Neural cell (in vitro differentiated cells): ENCODE data around the gene FLAD1. TPM values are rescaled to one million over a fixed set of nuclear protein-coding genes. Genes with fewer than 3 reads are reported as not detected.

ENCODE experiments used
- H2AFZ ChIP-seq: fragments of 200-600, 300-800 bp; sonication (generic), shearing (Covaris generic); 2 replicates; pipeline ENCODE4 v1.6.0; 2014; ENCODE audit warnings: low read depth, mild to moderate bottlenecking, antibody characterized with exemption, low read length, moderate library complexity
- H3F3A ChIP-seq: fragments of 200-600 bp; shearing (Covaris generic); 2 replicates; pipeline ENCODE4 v1.6.1; 2016; ENCODE audit warnings: mild to moderate bottlenecking, moderate library complexity, mixed read lengths, antibody characterized with exemption, low read length; ENCODE audit not compliant: insufficient read depth, poor library complexity, severe bottlenecking
- H3K27ac ChIP-seq: fragments of 200-600, 300-800 bp; sonication (generic), shearing (Covaris generic); 2 replicates; pipeline ENCODE4 v1.5.1; 2014; ENCODE audit warnings: mild to moderate bottlenecking, low read length, moderate library complexity
- H3K27me3 ChIP-seq: fragments of 300-800, 200-600 bp; sonication (generic), shearing (Covaris generic); 2 replicates; pipeline ENCODE4 v1.6.0; 2014; ENCODE audit warnings: mild to moderate bottlenecking, low read depth, low read length, moderate library complexity; ENCODE audit not compliant: insufficient read depth
- H3K36me3 ChIP-seq: fragments of 300-800, 200-600 bp; sonication (generic), shearing (Covaris generic); 2 replicates; pipeline ENCODE4 v1.5.1; 2014; ENCODE audit warnings: mild to moderate bottlenecking, antibody characterized with exemption, low read length, moderate library complexity; ENCODE audit not compliant: insufficient read depth
- H3K4me2 ChIP-seq: fragments of 300-800, 200-600 bp; sonication (generic), shearing (Covaris generic); 2 replicates; pipeline ENCODE4 v1.6.0; 2014; ENCODE audit warnings: mild to moderate bottlenecking, low read length
- H3K4me3 ChIP-seq: fragments of 300-800, 200-600 bp; sonication (generic), shearing (Covaris generic); 2 replicates; pipeline ENCODE4 v1.5.1; 2014; ENCODE audit warnings: mild to moderate bottlenecking, low read length, moderate library complexity
- H3K79me2 ChIP-seq: fragments of 200-600 bp; shearing (Covaris generic); replicated peaks from 2 replicates; pipeline ENCODE4 v1.6.0; 2014; ENCODE audit warnings: mild to moderate bottlenecking, low read length, moderate library complexity; ENCODE audit not compliant: insufficient read depth
- H3K9ac ChIP-seq: fragments of 300-800, 200-600 bp; sonication (generic), shearing (Covaris generic); 2 replicates; pipeline ENCODE4 v1.6.1; 2016; ENCODE audit warnings: mild to moderate bottlenecking, low read length, mixed read lengths
- H3K9me2 ChIP-seq: fragments of 200-600 bp; shearing (Covaris generic); 2 replicates; pipeline ENCODE4 v1.6.1; 2016; ENCODE audit warnings: mild to moderate bottlenecking, low read length, mixed read lengths; ENCODE audit not compliant: insufficient read depth
- H3K9me3 ChIP-seq: fragments of 200-600, 300-800 bp; sonication (generic), shearing (Covaris generic); 2 replicates; pipeline ENCODE4 v1.6.1; 2016; ENCODE audit warnings: mild to moderate bottlenecking, mixed run types, low read length, moderate library complexity, mixed read lengths
- H4K20me1 ChIP-seq: fragments of 200-600 bp; shearing (Covaris generic); 2 replicates; pipeline ENCODE4 v1.6.1; 2016; ENCODE audit warnings: mild to moderate bottlenecking, mixed run types; ENCODE audit not compliant: insufficient read depth
- EP300 ChIP-seq: fragments of 450-650 bp; conservative IDR thresholded peaks from 2 replicates; pipeline ENCODE4 v1.6.1; 2014; ENCODE audit warnings: antibody characterized with exemption, mild to moderate bottlenecking, moderate library complexity; ENCODE audit not compliant: poor library complexity, severe bottlenecking
- EZH2 ChIP-seq: fragments of 200-600, 300-800 bp; shearing (Covaris generic), sonication (generic); IDR thresholded peaks from 2 replicates; pipeline ENCODE4 v1.6.1; 2014; ENCODE audit warnings: antibody characterized with exemption, low read length, borderline replicate concordance, mild to moderate bottlenecking; ENCODE audit not compliant: insufficient read depth, poor library complexity, severe bottlenecking
- MXI1 ChIP-seq: fragments of 450-650 bp; conservative IDR thresholded peaks from 2 replicates; pipeline ENCODE4 v1.6.1; 2014; ENCODE audit warnings: antibody characterized with exemption, mild to moderate bottlenecking; ENCODE audit not compliant: poor library complexity, severe bottlenecking
- POLR2AphosphoS5 ChIP-seq: IDR thresholded peaks from 2 replicates; pipeline ENCODE4 v1.6.1; 2012
- RAD21 ChIP-seq: fragments of 450-650 bp; conservative IDR thresholded peaks from 2 replicates; pipeline ENCODE4 v1.6.1; 2014; ENCODE audit warnings: antibody characterized with exemption, mild to moderate bottlenecking, moderate library complexity
- SMC3 ChIP-seq: fragments of 450-650 bp; conservative IDR thresholded peaks from 2 replicates; pipeline ENCODE4 v1.6.1; 2014; ENCODE audit warnings: antibody characterized with exemption, mild to moderate bottlenecking, moderate library complexity; ENCODE audit not compliant: poor library complexity
- TAF1 ChIP-seq: IDR thresholded peaks from 2 replicates; pipeline ENCODE4 v1.6.1; 2012; ENCODE audit warnings: low read depth
- polyA plus RNA-seq: library from polyadenylated mRNA; depleted of rRNA; stranded (reverse); fragments of >200 nt; gene quantifications from 2 replicates; pipeline ENCODE4 v1.2.3, GENCODE V29; 2014
- TF ChIP-seq, protein P1 (sequence below): IDR thresholded peaks from 2 replicates; pipeline ENCODE4 v1.6.1; 2012; ENCODE audit warnings: borderline replicate concordance
- TF ChIP-seq, protein P2 (sequence below): fragments of 450-650 bp; IDR thresholded peaks from 2 replicates; pipeline ENCODE4 v1.5.1; 2014; ENCODE audit warnings: antibody characterized with exemption, mild to moderate bottlenecking, moderate library complexity; ENCODE audit not compliant: poor library complexity, severe bottlenecking

Gene FLAD1
- polyA plus RNA-seq, 1 donor from 2014 or later: 68.6 TPM

DNA sequence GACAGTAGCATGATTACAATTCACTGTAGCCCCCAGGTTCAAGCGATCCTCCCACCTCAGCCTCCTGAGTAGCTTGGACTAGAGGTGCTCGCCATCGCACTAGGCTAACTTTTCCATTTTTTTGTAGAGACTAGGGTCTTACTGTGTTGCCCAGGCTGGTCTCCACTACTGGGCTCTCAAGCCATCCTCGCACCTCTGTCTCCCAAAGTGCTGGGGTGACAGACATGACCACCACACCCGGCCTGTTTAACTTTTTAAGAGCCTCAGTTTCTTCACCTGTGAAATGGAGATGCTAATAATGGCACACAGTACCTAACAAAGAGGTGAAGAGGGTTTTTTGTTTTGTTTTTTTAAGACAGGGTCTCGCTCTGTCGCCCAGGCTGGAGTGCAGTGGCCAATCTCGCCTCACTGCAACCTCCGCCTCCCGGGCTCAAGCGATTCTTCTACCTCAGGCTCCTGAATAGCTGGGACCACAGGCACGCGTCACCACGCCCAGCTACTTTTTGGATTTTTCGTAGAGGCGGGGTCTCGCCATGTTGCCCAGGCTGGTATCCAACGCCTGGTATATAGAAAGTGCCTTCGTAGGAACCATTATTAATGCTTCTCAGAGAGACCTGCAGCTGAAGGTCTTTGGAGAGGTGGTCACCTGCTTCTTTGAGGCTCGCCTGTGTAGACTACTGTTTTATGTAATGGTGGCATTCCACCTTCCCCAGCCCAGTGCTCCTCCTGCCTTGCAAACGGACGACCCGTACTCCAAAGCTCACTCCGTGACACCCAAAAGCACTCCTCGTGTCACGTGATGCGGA, 47.2 kb upstream of the FLAD1 start:
- H3K9me3 ChIP-seq: no peaks in the 10 kb centered on the region
- TF ChIP-seq, protein P1, sequence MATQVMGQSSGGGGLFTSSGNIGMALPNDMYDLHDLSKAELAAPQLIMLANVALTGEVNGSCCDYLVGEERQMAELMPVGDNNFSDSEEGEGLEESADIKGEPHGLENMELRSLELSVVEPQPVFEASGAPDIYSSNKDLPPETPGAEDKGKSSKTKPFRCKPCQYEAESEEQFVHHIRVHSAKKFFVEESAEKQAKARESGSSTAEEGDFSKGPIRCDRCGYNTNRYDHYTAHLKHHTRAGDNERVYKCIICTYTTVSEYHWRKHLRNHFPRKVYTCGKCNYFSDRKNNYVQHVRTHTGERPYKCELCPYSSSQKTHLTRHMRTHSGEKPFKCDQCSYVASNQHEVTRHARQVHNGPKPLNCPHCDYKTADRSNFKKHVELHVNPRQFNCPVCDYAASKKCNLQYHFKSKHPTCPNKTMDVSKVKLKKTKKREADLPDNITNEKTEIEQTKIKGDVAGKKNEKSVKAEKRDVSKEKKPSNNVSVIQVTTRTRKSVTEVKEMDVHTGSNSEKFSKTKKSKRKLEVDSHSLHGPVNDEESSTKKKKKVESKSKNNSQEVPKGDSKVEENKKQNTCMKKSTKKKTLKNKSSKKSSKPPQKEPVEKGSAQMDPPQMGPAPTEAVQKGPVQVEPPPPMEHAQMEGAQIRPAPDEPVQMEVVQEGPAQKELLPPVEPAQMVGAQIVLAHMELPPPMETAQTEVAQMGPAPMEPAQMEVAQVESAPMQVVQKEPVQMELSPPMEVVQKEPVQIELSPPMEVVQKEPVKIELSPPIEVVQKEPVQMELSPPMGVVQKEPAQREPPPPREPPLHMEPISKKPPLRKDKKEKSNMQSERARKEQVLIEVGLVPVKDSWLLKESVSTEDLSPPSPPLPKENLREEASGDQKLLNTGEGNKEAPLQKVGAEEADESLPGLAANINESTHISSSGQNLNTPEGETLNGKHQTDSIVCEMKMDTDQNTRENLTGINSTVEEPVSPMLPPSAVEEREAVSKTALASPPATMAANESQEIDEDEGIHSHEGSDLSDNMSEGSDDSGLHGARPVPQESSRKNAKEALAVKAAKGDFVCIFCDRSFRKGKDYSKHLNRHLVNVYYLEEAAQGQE: no peak
- no peak for TF ChIP-seq EZH2
- peak overlapping the region; percentile 94 for H3K9ac ChIP-seq
- H3K9me2 ChIP-seq: no peaks in the 10 kb centered on the region
- H3K4me3 ChIP-seq: peak overlapping the region; percentile 80
- no peaks in the 10 kb centered on the region for H3K36me3 ChIP-seq
- H3F3A ChIP-seq: no peaks in the 10 kb centered on the region
- peak overlapping the region; percentile 98 for H3K27ac ChIP-seq
- peak overlapping the region; percentile 94 for H2AFZ ChIP-seq
- H3K4me2 ChIP-seq: peak overlapping the region; percentile 85
- H3K79me2 ChIP-seq: peaks cover 6% of the 10 kb centered on the region
- H3K27me3 ChIP-seq: no peaks in the 10 kb centered on the region
- H4K20me1 ChIP-seq: no peaks in the 10 kb centered on the region

DNA sequence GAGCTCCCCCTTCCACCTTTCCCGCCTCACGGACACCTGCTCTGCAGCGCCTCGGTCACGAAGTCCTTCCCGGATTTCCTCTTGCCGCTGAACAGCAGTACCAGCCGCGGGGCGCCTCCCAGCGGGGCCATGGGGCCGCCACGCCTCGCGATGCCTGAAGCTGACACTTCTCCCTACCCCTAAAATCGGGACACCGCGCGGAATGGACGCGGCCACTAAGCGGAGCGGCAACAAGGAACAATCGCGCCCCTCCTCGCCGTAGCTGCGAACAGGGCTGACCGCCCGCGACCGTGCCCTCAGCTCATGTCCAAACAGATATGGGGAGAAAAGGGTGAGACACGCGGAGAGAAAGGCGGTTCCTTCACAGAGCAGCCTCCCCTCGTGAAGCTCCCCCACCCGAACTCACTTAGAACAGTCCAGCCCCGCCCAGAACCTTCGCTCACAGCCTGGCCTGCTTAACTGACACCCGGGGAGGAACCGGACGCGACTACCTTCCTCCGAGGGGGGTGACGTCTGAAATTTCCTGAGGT, 46.5 kb upstream of the FLAD1 start, which contains the start of gene PMVK:
TSS of gene PMVK (minus strand) at position 165 of the 530 bp plus-strand sequence. CDS start at position 131, 34 bp downstream.
- H3K9me2 ChIP-seq: no peaks in the 10 kb centered on the region
- H2AFZ ChIP-seq: peak within 1 kb of the TSS; percentile 94
- no peaks in the 10 kb centered on the region for H3F3A ChIP-seq
- no peaks in the 10 kb centered on the region for H3K36me3 ChIP-seq
- no peaks in the 10 kb centered on the region for H4K20me1 ChIP-seq
- TF ChIP-seq POLR2AphosphoS5: peak; percentile 82
- TF ChIP-seq, protein P1: peak; percentile 89
- peak; percentile 83 for TF ChIP-seq TAF1
- TF ChIP-seq SMC3: peak; percentile 78
- peak; percentile 90 for TF ChIP-seq MXI1
- TF ChIP-seq EZH2: no peak
- TF ChIP-seq EP300: no peak
- TF ChIP-seq RAD21: peak; percentile 69
- TF ChIP-seq, protein P2, sequence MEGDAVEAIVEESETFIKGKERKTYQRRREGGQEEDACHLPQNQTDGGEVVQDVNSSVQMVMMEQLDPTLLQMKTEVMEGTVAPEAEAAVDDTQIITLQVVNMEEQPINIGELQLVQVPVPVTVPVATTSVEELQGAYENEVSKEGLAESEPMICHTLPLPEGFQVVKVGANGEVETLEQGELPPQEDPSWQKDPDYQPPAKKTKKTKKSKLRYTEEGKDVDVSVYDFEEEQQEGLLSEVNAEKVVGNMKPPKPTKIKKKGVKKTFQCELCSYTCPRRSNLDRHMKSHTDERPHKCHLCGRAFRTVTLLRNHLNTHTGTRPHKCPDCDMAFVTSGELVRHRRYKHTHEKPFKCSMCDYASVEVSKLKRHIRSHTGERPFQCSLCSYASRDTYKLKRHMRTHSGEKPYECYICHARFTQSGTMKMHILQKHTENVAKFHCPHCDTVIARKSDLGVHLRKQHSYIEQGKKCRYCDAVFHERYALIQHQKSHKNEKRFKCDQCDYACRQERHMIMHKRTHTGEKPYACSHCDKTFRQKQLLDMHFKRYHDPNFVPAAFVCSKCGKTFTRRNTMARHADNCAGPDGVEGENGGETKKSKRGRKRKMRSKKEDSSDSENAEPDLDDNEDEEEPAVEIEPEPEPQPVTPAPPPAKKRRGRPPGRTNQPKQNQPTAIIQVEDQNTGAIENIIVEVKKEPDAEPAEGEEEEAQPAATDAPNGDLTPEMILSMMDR: peak; percentile 68
- H3K27me3 ChIP-seq: no peaks in the 10 kb centered on the region
- peak within 1 kb of the TSS; percentile 80 for H3K4me3 ChIP-seq
- H3K9me3 ChIP-seq: no peaks in the 10 kb centered on the region
- peak within 1 kb of the TSS; percentile 94 for H3K9ac ChIP-seq
- peak within 1 kb of the TSS; percentile 85 for H3K4me2 ChIP-seq
- H3K79me2 ChIP-seq: peaks cover 6% of the 10 kb centered on the region
- H3K27ac ChIP-seq: peak within 1 kb of the TSS; percentile 98
